ENCODE data around the gene CNEP1R1. TPM values are rescaled to one million over a fixed set of nuclear protein-coding genes. Genes with fewer than 3 reads are reported as not detected.

CNEP1R1 gene
- total and polyA plus RNA-seq, 2 experiments from 2014 or later = 34.1 to 42.8 TPM

DNA sequence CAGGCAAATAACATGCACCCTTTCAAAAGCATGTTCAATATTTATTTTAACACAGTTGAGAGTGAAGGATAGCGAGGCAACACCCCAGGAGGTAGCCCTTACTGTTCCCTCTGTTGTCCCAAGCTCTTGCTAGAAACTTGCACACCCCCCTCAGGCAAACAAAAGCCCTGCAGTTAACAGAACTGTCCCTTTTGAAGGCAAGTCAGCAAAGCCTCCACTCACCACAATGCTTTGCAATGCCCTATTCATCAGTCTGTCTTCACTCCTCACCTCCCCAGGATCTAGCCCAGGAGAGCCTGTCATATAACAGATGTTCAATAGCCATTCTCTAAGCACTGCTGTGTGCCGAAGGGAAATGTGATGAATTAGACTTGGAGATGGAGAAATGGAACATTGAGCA, 3.5 kb upstream of the CNEP1R1 start:
- Histone ChIP-seq H3K9me2 (ENCODE audit: insufficient read depth) (no peaks in the 10 kb centered on the region), H3K27me3 (replicated peaks; ENCODE audit: insufficient read depth) (no peaks in the 10 kb centered on the region), H3K27ac (no peak overlapping the region), H3K9ac (no peak overlapping the region), H4K20me1 (ENCODE audit: insufficient read depth) (no peaks in the 10 kb centered on the region), H3K9me3 (ENCODE audit: low read depth) (no peaks in the 10 kb centered on the region), H3K36me3 (ENCODE audit: low read depth) (no peaks in the 10 kb centered on the region), H3K79me2 (ENCODE audit: insufficient read depth) (peaks cover 16% of the 10 kb centered on the region), H3K4me3 (no peak overlapping the region), H2AFZ (no peak overlapping the region), H3K4me1 (ENCODE audit: insufficient read depth) (peaks cover 5% of the 10 kb centered on the region; the same call in 1 of the 2 replicates), H3K4me2 (ENCODE audit: unreplicated experiment) (no peak overlapping the region), H3F3A (ENCODE audit: insufficient read depth) (no peaks in the 10 kb centered on the region)
- DNase-seq = peak; percentile 29
- WGBS, 2 experiments (ENCODE audit: low coverage in 1 of 2, low lambda C conversion rate in 2 of 2, missing lambda C conversion rate in 2 of 2) = 3 to 7% methylated on average over 2 of the region's 2 CpGs
- no peak for TF ChIP-seq EZH2 (IDR thresholded peaks at IDR 0.05; ENCODE audit: insufficient read depth, poor library complexity, severe bottlenecking)
- no peak for TF ChIP-seq EZH2phosphoT487 (IDR thresholded peaks at IDR 0.05; ENCODE audit: insufficient read depth, low read depth)
- in situ Hi-C loops (cut with MboI) = loop anchor here (10.0 kb wide), 1 partner anchor 333 kb away; no protein-coding TSS in a partner anchor

DNA sequence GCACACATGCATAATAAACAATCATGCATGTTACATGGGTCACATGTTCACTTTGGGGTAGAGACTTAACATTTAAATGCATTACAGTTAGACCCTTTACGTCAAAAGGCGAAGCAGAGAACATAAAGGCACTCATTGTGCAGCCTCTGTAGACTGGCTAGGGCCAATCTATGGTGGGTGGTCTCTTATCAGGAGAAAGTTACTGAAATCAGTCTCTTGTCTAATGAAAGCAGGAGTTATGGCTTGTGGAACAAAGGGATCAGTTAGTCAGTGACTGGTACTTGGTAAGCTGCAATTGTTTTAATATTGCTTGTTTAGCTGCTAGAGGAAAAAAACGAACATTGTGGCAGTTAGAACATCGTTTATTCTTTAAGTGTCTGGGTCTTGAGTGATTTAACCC, 1.4 kb upstream of the CNEP1R1 start:
- Histone ChIP-seq H3K9me3 (ENCODE audit: low read depth) (no peaks in the 10 kb centered on the region), H3K4me3 (no peak overlapping the region), H3K27me3 (replicated peaks; ENCODE audit: insufficient read depth) (no peaks in the 10 kb centered on the region), H4K20me1 (ENCODE audit: insufficient read depth) (no peaks in the 10 kb centered on the region), H3K9ac (no peak overlapping the region), H3F3A (ENCODE audit: insufficient read depth) (no peaks in the 10 kb centered on the region), H3K4me1 (ENCODE audit: insufficient read depth) (peaks cover 16% of the 10 kb centered on the region), H3K79me2 (ENCODE audit: insufficient read depth) (peaks cover 37% of the 10 kb centered on the region), H3K9me2 (ENCODE audit: insufficient read depth) (no peaks in the 10 kb centered on the region), H3K36me3 (ENCODE audit: low read depth) (0 out of 2 replicates have a peak, but pooled peaks cover 4% of the 10 kb centered on the region), H3K4me2 (ENCODE audit: unreplicated experiment) (no peak overlapping the region), H2AFZ (no peak overlapping the region), H3K27ac (no peak overlapping the region)
- in situ Hi-C loops (cut with MboI) = loop anchor here (10.0 kb wide), 1 partner anchor 331 kb away; no protein-coding TSS in a partner anchor
- no peak for TF ChIP-seq EZH2 (IDR thresholded peaks at IDR 0.05; ENCODE audit: insufficient read depth, poor library complexity, severe bottlenecking)
- TF ChIP-seq EZH2phosphoT487 (IDR thresholded peaks at IDR 0.05; ENCODE audit: insufficient read depth, low read depth) = no peak
- WGBS, 2 experiments (ENCODE audit: low coverage in 1 of 2, low lambda C conversion rate in 2 of 2, missing lambda C conversion rate in 2 of 2) = 43 to 44% methylated on average over 4 of the region's 4 CpGs
- no peak for DNase-seq

DNA sequence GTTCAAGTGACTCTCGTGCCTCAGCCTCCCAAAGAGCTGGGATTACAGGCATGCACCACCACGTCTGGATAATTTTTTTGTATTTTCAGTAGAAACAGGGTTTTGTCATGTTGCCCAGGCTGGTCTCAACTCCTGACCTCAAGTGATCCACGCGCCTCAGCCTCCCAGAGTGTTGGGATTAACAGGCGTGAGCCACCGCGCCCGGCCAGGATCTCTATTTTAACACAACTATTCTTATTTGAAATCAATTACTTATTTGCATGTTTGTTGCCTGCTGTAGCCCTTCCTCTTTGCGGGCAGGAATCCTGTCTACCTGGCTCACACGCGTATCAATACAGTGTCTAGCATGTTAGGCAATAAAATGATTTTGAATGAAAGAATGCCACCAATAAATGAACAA, 818 bp upstream of the CNEP1R1 start:
- in situ Hi-C loops (cut with MboI) = loop anchor here (10.0 kb wide), 1 partner anchor 331 kb away; no protein-coding TSS in a partner anchor

DNA sequence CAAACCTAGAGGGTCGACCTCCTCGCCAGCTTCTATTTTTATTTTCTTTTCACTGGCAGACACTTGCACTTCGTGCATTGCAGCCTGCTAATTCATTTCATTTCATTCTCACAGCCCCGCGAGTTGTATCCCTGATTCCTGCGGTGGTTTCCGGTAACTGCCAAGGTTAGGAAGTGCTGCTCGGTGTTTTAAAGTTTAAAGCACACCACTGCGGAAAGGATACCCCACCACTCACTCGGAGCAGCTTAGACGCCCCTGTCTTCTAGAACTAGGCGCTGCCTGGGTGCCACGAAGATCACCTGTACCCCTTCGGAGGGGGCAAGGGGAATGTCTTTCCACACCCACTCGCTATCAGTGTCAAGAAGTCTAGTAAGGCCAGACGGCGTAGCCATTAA, 509 bp downstream of the CNEP1R1 start:
- Histone ChIP-seq H3K9me2 (ENCODE audit: insufficient read depth) (no peaks in the 10 kb centered on the region), H3K9ac (peak overlapping the region; percentile 89), H4K20me1 (ENCODE audit: insufficient read depth) (no peaks in the 10 kb centered on the region), H3K9me3 (ENCODE audit: low read depth) (no peaks in the 10 kb centered on the region), H3K79me2 (ENCODE audit: insufficient read depth) (peaks cover 55% of the 10 kb centered on the region), H3K4me1 (ENCODE audit: insufficient read depth) (peaks cover 16% of the 10 kb centered on the region), H3K4me3 (peak overlapping the region; percentile 100), H3K27ac (0 out of 2 replicates have a peak overlapping the region, but pooled peaks have one; percentile 37), H2AFZ (peak overlapping the region; percentile 96), H3K4me2 (ENCODE audit: unreplicated experiment) (peak overlapping the region; percentile 99), H3F3A (ENCODE audit: insufficient read depth) (no peaks in the 10 kb centered on the region), H3K36me3 (ENCODE audit: low read depth) (peaks cover 16% of the 10 kb centered on the region), H3K27me3 (replicated peaks; ENCODE audit: insufficient read depth) (no peaks in the 10 kb centered on the region)
- 1% methylated on average over 17 of the region's 17 CpGs for WGBS, 2 experiments (ENCODE audit: low coverage in 1 of 2, low lambda C conversion rate in 2 of 2, missing lambda C conversion rate in 2 of 2)
- TF ChIP-seq EZH2 (IDR thresholded peaks at IDR 0.05; ENCODE audit: insufficient read depth, poor library complexity, severe bottlenecking) (no peak), EZH2phosphoT487 (IDR thresholded peaks at IDR 0.05; ENCODE audit: insufficient read depth, low read depth) (no peak)
- peak; percentile 53 for DNase-seq
- in situ Hi-C loops (cut with MboI) = loop anchor here (10.0 kb wide), 1 partner anchor 329 kb away; no protein-coding TSS in a partner anchor

More for the DNA sequence above, 818 bp upstream of the CNEP1R1 start:
- H3K36me3 ChIP-seq (ENCODE audit: low read depth) = 0 out of 2 replicates have a peak, but pooled peaks cover 5% of the 10 kb centered on the region
- H3K9ac ChIP-seq = peak overlapping the region; percentile 47; the same call in 1 of the 2 replicates
- peaks cover 42% of the 10 kb centered on the region for H3K79me2 ChIP-seq (ENCODE audit: insufficient read depth)
- no peak overlapping the region for H3K4me3 ChIP-seq
- no peak overlapping the region for H3K4me2 ChIP-seq (ENCODE audit: unreplicated experiment)
- H4K20me1 ChIP-seq (ENCODE audit: insufficient read depth) = no peaks in the 10 kb centered on the region
- no peak for TF ChIP-seq EZH2phosphoT487 (IDR thresholded peaks at IDR 0.05; ENCODE audit: insufficient read depth, low read depth)
- TF ChIP-seq EZH2 (IDR thresholded peaks at IDR 0.05; ENCODE audit: insufficient read depth, poor library complexity, severe bottlenecking) = no peak
- H3K27ac ChIP-seq = no peak overlapping the region
- peak overlapping the region; percentile 94 for H2AFZ ChIP-seq
- DNase-seq = no peak
- WGBS, 2 experiments (ENCODE audit: low coverage in 1 of 2, low lambda C conversion rate in 2 of 2, missing lambda C conversion rate in 2 of 2) = 94 to 95% methylated on average over 11 of the region's 11 CpGs
- H3F3A ChIP-seq (ENCODE audit: insufficient read depth) = no peaks in the 10 kb centered on the region
- no peaks in the 10 kb centered on the region for H3K9me3 ChIP-seq (ENCODE audit: low read depth)
- no peaks in the 10 kb centered on the region for H3K27me3 ChIP-seq (replicated peaks; ENCODE audit: insufficient read depth)
- H3K4me1 ChIP-seq (ENCODE audit: insufficient read depth) = peaks cover 16% of the 10 kb centered on the region
- no peaks in the 10 kb centered on the region for H3K9me2 ChIP-seq (ENCODE audit: insufficient read depth)

All from GM23248 (cell line).